ENCODE data around the gene KRT10. TPM values are rescaled to one million over a fixed set of nuclear protein-coding genes. Genes with fewer than 3 reads are reported as not detected.

The KRT10 gene
- total RNA-seq = 14.5 TPM

GRCh38 chr17:40822132-40822812, at the start of gene KRT10:
Gene KRT10 (minus strand): TSS chr17:40822614. CDS start chr17:40822585, 29 bp downstream.

GRCh38 chr17:40866838-40867237, 44.4 kb upstream of the KRT10 start, which contains the start of gene KRT12:
Gene KRT12 (minus strand): TSS chr17:40867223. CDS start chr17:40867186, 37 bp downstream.

GRCh38 chr17:40799859-40800258, 22.6 kb downstream of the KRT10 start, which contains the start of gene KRT28:
Gene KRT28 (minus strand): TSS chr17:40799959. CDS start chr17:40799893, 66 bp downstream.

GRCh38 chr17:40782450-40782849, 40.0 kb downstream of the KRT10 start, which contains the start of gene KRT27:
Gene KRT27 (minus strand): TSS chr17:40782550. CDS start chr17:40782493, 57 bp downstream.

GRCh38 chr17:40772101-40772500, 50.3 kb downstream of the KRT10 start, which contains the start of gene KRT26:
Gene KRT26 (minus strand): TSS chr17:40772201. CDS start chr17:40772113, 88 bp downstream.

Other genes starting within 250 kb of the KRT10 start
- 186 TPM for gene SMARCE1, start 174.8 kb downstream of the KRT10 start, total RNA-seq
- 11.5 TPM for gene KRT222, start 157.4 kb downstream of the KRT10 start, total RNA-seq
- gene KRT24, start 118.9 kb downstream of the KRT10 start, total RNA-seq = not detected
- gene KRT25, start 67.3 kb downstream of the KRT10 start, total RNA-seq = 0.22 TPM
- gene KRT26, start 50.4 kb downstream of the KRT10 start, total RNA-seq = not detected
- 0.22 TPM for gene KRT27, start 40.1 kb downstream of the KRT10 start, total RNA-seq
- gene KRT28, start 22.7 kb downstream of the KRT10 start, total RNA-seq = 0.27 TPM
- gene KRT12, start 44.6 kb upstream of the KRT10 start, total RNA-seq = 50.0 TPM
- gene KRT20, start 62.6 kb upstream of the KRT10 start, total RNA-seq = not detected
- 9.0 TPM for gene KRT23, start 115.0 kb upstream of the KRT10 start, total RNA-seq
- gene KRT39, start 144.3 kb upstream of the KRT10 start, total RNA-seq = 0.44 TPM
- gene KRT40, start 161.7 kb upstream of the KRT10 start, total RNA-seq = 1.4 TPM
- not detected for gene KRTAP3-3, start 171.6 kb upstream of the KRT10 start, total RNA-seq
- not detected for gene KRTAP3-2, start 177.3 kb upstream of the KRT10 start, total RNA-seq
- gene KRTAP3-1, start 186.5 kb upstream of the KRT10 start, total RNA-seq = not detected
- gene KRTAP1-5, start 204.6 kb upstream of the KRT10 start, total RNA-seq = not detected
- gene KRTAP1-4, start 207.6 kb upstream of the KRT10 start, total RNA-seq = not detected
- not detected for gene KRTAP1-3, start 212.3 kb upstream of the KRT10 start, total RNA-seq
- not detected for gene KRTAP1-1, start 218.8 kb upstream of the KRT10 start, total RNA-seq
- not detected for gene KRTAP2-1, start 224.7 kb upstream of the KRT10 start, total RNA-seq
- not detected for gene KRTAP2-2, start 232.6 kb upstream of the KRT10 start, total RNA-seq
- gene KRTAP2-3, start 237.5 kb upstream of the KRT10 start, total RNA-seq = not detected
- gene KRTAP2-4, start 243.3 kb upstream of the KRT10 start, total RNA-seq = not detected

Data from camera-type eye (tissue), 1 donor.